ENCODE data around the gene SEMA3G.

DNA sequence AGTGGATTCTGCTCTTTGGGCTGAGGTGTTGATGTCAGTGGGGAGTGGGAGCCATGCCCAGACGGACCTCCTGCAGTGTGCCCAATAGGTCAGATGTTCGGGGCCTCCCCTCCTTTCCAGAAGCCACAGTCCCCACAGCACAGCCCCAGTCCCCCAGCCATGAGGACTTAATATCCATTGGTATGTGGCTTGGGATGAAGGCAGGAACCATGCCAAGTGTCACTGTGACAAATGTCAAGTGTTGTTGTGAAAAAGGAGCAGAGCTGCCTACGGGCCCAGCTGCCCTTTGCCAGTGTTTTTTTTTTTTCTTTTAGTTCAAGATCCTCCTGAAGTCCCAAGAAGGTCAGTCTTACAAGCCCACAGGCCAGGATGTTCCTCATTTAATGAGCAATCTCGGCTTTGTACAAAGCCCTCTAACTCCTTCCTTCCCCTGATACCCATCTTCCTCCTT is 12.2 kb downstream of the SEMA3G start:
- TF ChIP-seq, protein P1, sequence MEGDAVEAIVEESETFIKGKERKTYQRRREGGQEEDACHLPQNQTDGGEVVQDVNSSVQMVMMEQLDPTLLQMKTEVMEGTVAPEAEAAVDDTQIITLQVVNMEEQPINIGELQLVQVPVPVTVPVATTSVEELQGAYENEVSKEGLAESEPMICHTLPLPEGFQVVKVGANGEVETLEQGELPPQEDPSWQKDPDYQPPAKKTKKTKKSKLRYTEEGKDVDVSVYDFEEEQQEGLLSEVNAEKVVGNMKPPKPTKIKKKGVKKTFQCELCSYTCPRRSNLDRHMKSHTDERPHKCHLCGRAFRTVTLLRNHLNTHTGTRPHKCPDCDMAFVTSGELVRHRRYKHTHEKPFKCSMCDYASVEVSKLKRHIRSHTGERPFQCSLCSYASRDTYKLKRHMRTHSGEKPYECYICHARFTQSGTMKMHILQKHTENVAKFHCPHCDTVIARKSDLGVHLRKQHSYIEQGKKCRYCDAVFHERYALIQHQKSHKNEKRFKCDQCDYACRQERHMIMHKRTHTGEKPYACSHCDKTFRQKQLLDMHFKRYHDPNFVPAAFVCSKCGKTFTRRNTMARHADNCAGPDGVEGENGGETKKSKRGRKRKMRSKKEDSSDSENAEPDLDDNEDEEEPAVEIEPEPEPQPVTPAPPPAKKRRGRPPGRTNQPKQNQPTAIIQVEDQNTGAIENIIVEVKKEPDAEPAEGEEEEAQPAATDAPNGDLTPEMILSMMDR (IDR thresholded peaks at IDR 0.05): no peak
- no peak for TF ChIP-seq POLR2A (IDR thresholded peaks at IDR 0.05)

Data from uterus (tissue), 2 donors.